ENCODE results near the gene KCNQ5. TPM values are rescaled to one million over a fixed set of nuclear protein-coding genes. Genes with fewer than 3 reads are reported as not detected.

The KCNQ5 gene
- total and polyA plus RNA-seq, 2 of the 8 experiments (the other 6 are each of a cell fraction or from before 2014, with no cell fraction given): 0.83 to 1.2 TPM

GRCh38 chr6:72968704-72969103 lies 346.8 kb downstream of the KCNQ5 start (continued):
- TF ChIP-seq YY1 (IDR thresholded peaks at IDR 0.05; ENCODE audit: low read depth, low read length): no peak
- no peak for TF ChIP-seq SIN3A (conservative IDR thresholded peaks at IDR 0.05 in 1 of 2, IDR thresholded peaks at IDR 0.05 in 1 of 2; ENCODE audit: low read depth in 1 of 2, low read length in 2 of 2)
- TF ChIP-seq MAFK (IDR thresholded peaks at IDR 0.05; ENCODE audit: low read depth, low read length): no peak

Data from H1 (cell line).